ENCODE results near the gene POU2F2.

DNA sequence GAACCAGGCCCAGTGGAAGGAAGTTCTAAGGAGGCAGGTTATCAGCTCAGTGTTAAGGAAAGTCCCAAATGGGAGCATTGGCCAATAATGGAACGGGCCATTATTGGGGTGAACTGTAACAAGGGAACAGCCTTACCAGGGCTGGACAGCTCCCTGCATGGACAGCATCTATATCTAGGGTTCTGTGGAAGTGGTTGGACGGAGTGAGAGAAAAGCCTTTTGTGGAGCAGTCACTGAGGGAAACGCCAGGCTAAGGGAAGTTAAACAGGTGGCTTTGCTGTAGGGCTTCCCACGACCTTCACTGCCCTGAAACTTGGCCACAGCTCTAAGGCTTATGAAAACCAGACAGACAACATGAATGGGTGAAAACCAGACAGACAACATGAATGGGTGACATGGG, 17.0 kb downstream of the POU2F2 start:
- no peak for TF ChIP-seq SMAD1 (IDR thresholded peaks at IDR 0.05; ENCODE audit: low read depth, partially characterized antibody)
- no peak for TF ChIP-seq NFYA (IDR thresholded peaks at IDR 0.05; ENCODE audit: borderline replicate concordance, low read depth, low read length)
- no peak for TF ChIP-seq POLR2AphosphoS5 (IDR thresholded peaks at IDR 0.05; ENCODE audit: low read length)
- no peak for TF ChIP-seq NFXL1 (IDR thresholded peaks at IDR 0.05; ENCODE audit: borderline replicate concordance)
- TF ChIP-seq ZNF24 (IDR thresholded peaks at IDR 0.05), result no peak
- no peak for TF ChIP-seq POLR2A (IDR thresholded peaks at IDR 0.05; ENCODE audit: low read depth, low read length)
- TF ChIP-seq RAD21 (IDR thresholded peaks at IDR 0.05; ENCODE audit: insufficient read depth, low read depth, low read length), result no peak
- TF ChIP-seq MYC (IDR thresholded peaks at IDR 0.05; ENCODE audit: insufficient read depth, insufficient read length, insufficient replicate concordance, low read length, severe bottlenecking), result no peak
- TF ChIP-seq, protein P1, sequence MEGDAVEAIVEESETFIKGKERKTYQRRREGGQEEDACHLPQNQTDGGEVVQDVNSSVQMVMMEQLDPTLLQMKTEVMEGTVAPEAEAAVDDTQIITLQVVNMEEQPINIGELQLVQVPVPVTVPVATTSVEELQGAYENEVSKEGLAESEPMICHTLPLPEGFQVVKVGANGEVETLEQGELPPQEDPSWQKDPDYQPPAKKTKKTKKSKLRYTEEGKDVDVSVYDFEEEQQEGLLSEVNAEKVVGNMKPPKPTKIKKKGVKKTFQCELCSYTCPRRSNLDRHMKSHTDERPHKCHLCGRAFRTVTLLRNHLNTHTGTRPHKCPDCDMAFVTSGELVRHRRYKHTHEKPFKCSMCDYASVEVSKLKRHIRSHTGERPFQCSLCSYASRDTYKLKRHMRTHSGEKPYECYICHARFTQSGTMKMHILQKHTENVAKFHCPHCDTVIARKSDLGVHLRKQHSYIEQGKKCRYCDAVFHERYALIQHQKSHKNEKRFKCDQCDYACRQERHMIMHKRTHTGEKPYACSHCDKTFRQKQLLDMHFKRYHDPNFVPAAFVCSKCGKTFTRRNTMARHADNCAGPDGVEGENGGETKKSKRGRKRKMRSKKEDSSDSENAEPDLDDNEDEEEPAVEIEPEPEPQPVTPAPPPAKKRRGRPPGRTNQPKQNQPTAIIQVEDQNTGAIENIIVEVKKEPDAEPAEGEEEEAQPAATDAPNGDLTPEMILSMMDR (IDR thresholded peaks at IDR 0.05 in 2 of 3, conservative IDR thresholded peaks at IDR 0.05 in 1 of 3; ENCODE audit: control insufficient read depth in 2 of 3, extremely low read depth in 1 of 3, insufficient read depth in 1 of 3, low read depth in 3 of 3, low read length in 3 of 3), result no peak
- TF ChIP-seq EP300 (IDR thresholded peaks at IDR 0.05; ENCODE audit: borderline replicate concordance in 1 of 2, control insufficient read depth in 1 of 2, low read depth in 2 of 2, low read length in 2 of 2), result no peak
- TF ChIP-seq, protein P2, sequence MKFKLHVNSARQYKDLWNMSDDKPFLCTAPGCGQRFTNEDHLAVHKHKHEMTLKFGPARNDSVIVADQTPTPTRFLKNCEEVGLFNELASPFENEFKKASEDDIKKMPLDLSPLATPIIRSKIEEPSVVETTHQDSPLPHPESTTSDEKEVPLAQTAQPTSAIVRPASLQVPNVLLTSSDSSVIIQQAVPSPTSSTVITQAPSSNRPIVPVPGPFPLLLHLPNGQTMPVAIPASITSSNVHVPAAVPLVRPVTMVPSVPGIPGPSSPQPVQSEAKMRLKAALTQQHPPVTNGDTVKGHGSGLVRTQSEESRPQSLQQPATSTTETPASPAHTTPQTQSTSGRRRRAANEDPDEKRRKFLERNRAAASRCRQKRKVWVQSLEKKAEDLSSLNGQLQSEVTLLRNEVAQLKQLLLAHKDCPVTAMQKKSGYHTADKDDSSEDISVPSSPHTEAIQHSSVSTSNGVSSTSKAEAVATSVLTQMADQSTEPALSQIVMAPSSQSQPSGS (IDR thresholded peaks at IDR 0.05; ENCODE audit: low read length), result no peak
- TF ChIP-seq EZH2 (IDR thresholded peaks at IDR 0.05; ENCODE audit: borderline replicate concordance, control insufficient read depth, low read depth, low read length), result no peak
- no peak for TF ChIP-seq NR2C2 (IDR thresholded peaks at IDR 0.05; ENCODE audit: borderline replicate concordance, control insufficient read depth, insufficient read length, low read depth)
- no peak for TF ChIP-seq CBFB (IDR thresholded peaks at IDR 0.05; ENCODE audit: low read depth)

Data from GM12878 (cell line).